Choroid plexus epithelial cell (primary cell): ENCODE measurements around the gene ZNF682.

Experiments
- DNase-seq: peaks from one replicate; pipeline ENCODE4 v3.0.0-alpha.2; 2010; ENCODE audit warnings: low read depth
- H3K4me3 ChIP-seq: 2 replicates; pipeline ENCODE4 v1.5.1; 2011; ENCODE audit warnings: low read depth, mild to moderate bottlenecking, control low read depth, low read length, moderate library complexity
- TF ChIP-seq, protein P1 (sequence below): conservative IDR thresholded peaks from 2 replicates; pipeline ENCODE4 v1.5.1; 2011; ENCODE audit warnings: low read depth, mild to moderate bottlenecking, control low read depth, inconsistent platforms, low read length, moderate library complexity

ZNF682 gene

GRCh38 chr19:20044663-20045062 lies 5.4 kb upstream of the ZNF682 start:
- TF ChIP-seq, protein P1, sequence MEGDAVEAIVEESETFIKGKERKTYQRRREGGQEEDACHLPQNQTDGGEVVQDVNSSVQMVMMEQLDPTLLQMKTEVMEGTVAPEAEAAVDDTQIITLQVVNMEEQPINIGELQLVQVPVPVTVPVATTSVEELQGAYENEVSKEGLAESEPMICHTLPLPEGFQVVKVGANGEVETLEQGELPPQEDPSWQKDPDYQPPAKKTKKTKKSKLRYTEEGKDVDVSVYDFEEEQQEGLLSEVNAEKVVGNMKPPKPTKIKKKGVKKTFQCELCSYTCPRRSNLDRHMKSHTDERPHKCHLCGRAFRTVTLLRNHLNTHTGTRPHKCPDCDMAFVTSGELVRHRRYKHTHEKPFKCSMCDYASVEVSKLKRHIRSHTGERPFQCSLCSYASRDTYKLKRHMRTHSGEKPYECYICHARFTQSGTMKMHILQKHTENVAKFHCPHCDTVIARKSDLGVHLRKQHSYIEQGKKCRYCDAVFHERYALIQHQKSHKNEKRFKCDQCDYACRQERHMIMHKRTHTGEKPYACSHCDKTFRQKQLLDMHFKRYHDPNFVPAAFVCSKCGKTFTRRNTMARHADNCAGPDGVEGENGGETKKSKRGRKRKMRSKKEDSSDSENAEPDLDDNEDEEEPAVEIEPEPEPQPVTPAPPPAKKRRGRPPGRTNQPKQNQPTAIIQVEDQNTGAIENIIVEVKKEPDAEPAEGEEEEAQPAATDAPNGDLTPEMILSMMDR = no peak
- H3K4me3 ChIP-seq = no peak overlapping the region
- no peak for DNase-seq

GRCh38 chr19:20038358-20039202 lies 725 bp downstream of the ZNF682 start:
- H3K4me3 ChIP-seq = peak overlapping the region; percentile 78
- DNase-seq = peak; percentile 19
- TF ChIP-seq, protein P1 = no peak

DNA sequence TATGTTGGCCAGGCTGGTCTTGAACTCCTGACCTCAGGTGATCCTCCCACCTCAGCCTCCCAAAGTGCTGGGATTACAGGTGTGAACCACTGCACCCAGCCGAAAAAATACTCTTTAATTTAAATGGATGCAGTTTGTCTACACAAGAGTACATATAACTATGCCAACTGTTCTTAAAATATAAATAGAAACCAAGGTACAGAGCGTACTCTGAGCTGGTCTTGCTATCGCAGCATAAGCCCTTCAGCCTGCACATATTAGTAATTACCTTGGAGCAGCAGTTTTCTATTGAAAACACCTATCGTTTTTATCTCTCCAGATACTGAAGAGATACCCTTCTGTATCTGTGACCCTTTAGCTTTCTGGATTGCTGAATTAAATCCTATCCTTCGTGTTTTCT lies 3.4 kb downstream of the ZNF682 start:
- no peak overlapping the region for H3K4me3 ChIP-seq
- no peak for DNase-seq
- TF ChIP-seq, protein P1 = no peak

DNA sequence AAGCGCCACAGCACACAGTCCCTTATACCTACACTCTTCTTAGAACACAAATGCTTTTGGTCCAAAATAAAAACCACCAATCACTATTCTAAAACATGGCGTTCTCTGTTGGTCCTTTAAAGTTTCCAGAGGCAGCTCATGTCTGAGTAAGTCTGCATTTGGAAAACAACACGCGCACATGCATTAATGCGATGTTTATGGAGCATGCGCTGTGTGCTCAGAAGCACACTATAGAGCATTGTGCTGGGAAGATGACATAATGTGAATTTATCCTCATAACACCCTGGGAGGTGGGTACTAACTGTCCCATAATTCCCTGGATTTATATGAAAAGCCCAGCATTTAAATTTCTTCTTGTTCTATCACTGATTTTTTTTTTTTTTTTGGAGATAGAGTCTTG lies 10.7 kb downstream of the ZNF682 start:
- DNase-seq = no peak
- no peak overlapping the region for H3K4me3 ChIP-seq
- TF ChIP-seq, protein P1 = no peak

DNA sequence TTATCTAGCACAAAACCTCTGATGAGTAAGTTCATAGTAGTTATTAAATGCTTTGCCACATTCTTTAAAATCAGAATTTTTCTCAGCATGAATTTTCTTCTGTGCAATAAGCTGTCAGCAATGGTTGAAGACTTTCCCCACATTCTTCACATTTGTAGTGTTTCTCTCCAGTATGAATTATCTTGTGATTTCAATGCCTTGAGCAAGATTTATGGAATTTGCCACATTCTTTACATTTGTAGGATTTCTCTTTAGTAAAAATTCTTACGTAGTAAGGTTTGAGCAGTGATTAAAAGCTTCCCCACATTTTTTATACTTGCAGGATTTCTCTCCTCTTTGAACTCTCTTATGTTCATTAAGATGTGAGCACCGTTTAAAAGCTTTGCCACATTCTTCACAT lies 33.6 kb downstream of the ZNF682 start:
- DNase-seq = no peak
- no peak overlapping the region for H3K4me3 ChIP-seq
- TF ChIP-seq, protein P1 = no peak

- DNase-seq = no peak
- no peak overlapping the region for H3K4me3 ChIP-seq
- TF ChIP-seq, protein P1 = peak; percentile 47
Measured at GRCh38 chr19:19997656-19998268, 41.5 kb downstream of the ZNF682 start.
